Erythroblast (primary cell): Measurements from ENCODE around the gene PDK1.
"Not testable (repeated sequence)": the region's sequence is repeated elsewhere in the genome, so short reads cannot be mapped to it uniquely, and the experiment has no call there.

ENCODE experiments used
- GATA1 ChIP-seq: IDR thresholded peaks from 2 replicates; pipeline ENCODE4 v1.6.1; 2011; ENCODE audit warnings: low read depth, mild to moderate bottlenecking, control low read depth, low read length, moderate library complexity
- POLR2A ChIP-seq: IDR thresholded peaks from 2 replicates; pipeline ENCODE4 v1.6.1; 2011; ENCODE audit warnings: mild to moderate bottlenecking, low read length

DNA sequence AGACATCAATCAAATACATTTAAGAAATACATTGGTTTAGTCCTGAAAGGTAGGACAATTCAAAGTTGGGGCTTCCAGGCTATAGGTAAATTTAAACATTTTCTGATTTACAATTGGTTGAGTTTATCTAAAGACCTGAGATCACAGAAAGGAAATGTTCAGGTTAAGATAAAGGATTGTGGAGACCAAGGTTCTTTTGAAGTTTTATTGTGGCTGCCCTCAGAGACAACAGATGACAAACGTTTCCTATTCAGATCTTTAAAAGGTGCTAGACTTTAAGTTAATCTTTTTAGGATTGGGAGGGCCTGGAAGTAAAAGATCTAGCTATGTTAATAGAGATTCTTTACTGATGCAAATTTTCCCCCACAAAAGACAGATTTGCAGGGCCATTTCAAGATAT is 6.1 kb upstream of the PDK1 start:
- TF ChIP-seq POLR2A, GATA1: not testable (repeated sequence)
